Measurements from ENCODE around the gene FBXO5. TPM values are rescaled to one million over a fixed set of nuclear protein-coding genes. Genes with fewer than 3 reads are reported as not detected.

Gene FBXO5
- total and polyA plus RNA-seq, 12 donors, result 0.80 to 4.2 (median 1.4) TPM

GRCh38 chr6:152952045-152952444, 30.8 kb downstream of the FBXO5 start:
- Histone ChIP-seq H3K4me3 (no peak overlapping the region), H3K27me3 (peaks cover 0 to 29% (median 0%) of the 10 kb centered on the region in 7 donors), H3K9me3 (peaks cover 0 to 12% (median 0%) of the 10 kb centered on the region in 11 donors), H3K27ac (no peak overlapping the region), H3K4me1 (peaks cover 0 to 11% (median 0%) of the 10 kb centered on the region in 9 donors), H3K36me3 (no peaks in the 10 kb centered on the region)
- intact Hi-C loops (cut with DNase I), result loop anchor here in 3 of 10 donors (5.0 to 10.0 kb wide), 3 partner anchors 70 to 397 kb away; no protein-coding TSS in a partner anchor
- TF ChIP-seq CTCF (IDR thresholded peaks at IDR 0.05), result no peak
- 16 to 23% methylated on average over 1 of the region's 1 CpG for WGBS, 2 donors
- DNase-seq (no peak), ATAC-seq (no peak)

GRCh38 chr6:152950240-152950639, 32.6 kb downstream of the FBXO5 start:
- H3K27ac ChIP-seq, result no peak overlapping the region

GRCh38 chr6:152948150-152948768, 34.6 kb downstream of the FBXO5 start:
- peak overlapping the region in 2 of 10 donors; percentile 5 to 27 for H3K4me3 ChIP-seq
- H3K27ac ChIP-seq, result no peak overlapping the region
- no peaks in the 10 kb centered on the region for H3K36me3 ChIP-seq
- H3K27me3 ChIP-seq, result peaks cover 0 to 29% (median 3%) of the 10 kb centered on the region in 7 donors
- ATAC-seq (peak in 6 of 8 donors; percentile 52 to 75 (median 68)), DNase-seq (peak in 1 of 2 donors; percentile 7)
- peaks cover 0 to 11% (median 0%) of the 10 kb centered on the region in 9 donors for H3K4me1 ChIP-seq
- intact Hi-C loops (cut with DNase I), result loop anchor here in 9 of 10 donors (2.0 to 10.0 kb wide), 5 partner anchors 77 to 396 kb away; no protein-coding TSS in a partner anchor
- peak; percentile 36 to 78 (median 65) for TF ChIP-seq CTCF (IDR thresholded peaks at IDR 0.05)
- no peaks in the 10 kb centered on the region for H3K9me3 ChIP-seq
- 26% methylated on average over 9 of the region's 9 CpGs for WGBS, 2 donors

More at GRCh38 chr6:152950240-152950639, 32.6 kb downstream of the FBXO5 start:
- Histone ChIP-seq H3K36me3 (no peaks in the 10 kb centered on the region), H3K9me3 (no peaks in the 10 kb centered on the region), H3K4me3 (no peak overlapping the region), H3K4me1 (peaks cover 0 to 11% (median 0%) of the 10 kb centered on the region in 9 donors), H3K27me3 (peaks cover 0 to 29% (median 3%) of the 10 kb centered on the region in 7 donors)
- no peak for TF ChIP-seq CTCF (IDR thresholded peaks at IDR 0.05)
- 84 to 85% methylated on average over 3 of the region's 3 CpGs for WGBS, 2 donors
- intact Hi-C loops (cut with DNase I), result loop anchor here in 3 of 10 donors (5.0 to 10.0 kb wide), 3 partner anchors 72 to 395 kb away; no protein-coding TSS in a partner anchor
- ATAC-seq, result no peak
- no peak for DNase-seq

- DNase-seq (no peak), ATAC-seq (no peak)
- intact Hi-C loops (cut with DNase I), result loop anchor here in 6 of 10 donors (1.0 to 10.0 kb wide), 5 partner anchors 78 to 395 kb away; no protein-coding TSS in a partner anchor
- no peaks in the 10 kb centered on the region for H3K9me3 ChIP-seq
- 62 to 63% methylated on average over 2 of the region's 2 CpGs for WGBS, 2 donors
- peaks cover 0 to 17% (median 0%) of the 10 kb centered on the region in 9 donors for H3K4me1 ChIP-seq
- H3K36me3 ChIP-seq, result no peaks in the 10 kb centered on the region
- TF ChIP-seq CTCF (IDR thresholded peaks at IDR 0.05), result no peak
- peaks cover 0 to 29% (median 3%) of the 10 kb centered on the region in 7 donors for H3K27me3 ChIP-seq
- H3K27ac ChIP-seq, result no peak overlapping the region
- no peak overlapping the region for H3K4me3 ChIP-seq
Measured at GRCh38 chr6:152946995-152947394, 35.8 kb downstream of the FBXO5 start.
